GM12878 (cell line): ENCODE data around the gene GET3.

ENCODE experiments used
- EP300 ChIP-seq, 2 experiments: fragments of 150-350 bp in 1 of 2; IDR thresholded peaks; 2 replicates each; pipeline ENCODE4 v1.6.1; 2011 to 2012; ENCODE audit warnings: low read depth in 2 of 2, low read length in 2 of 2, borderline replicate concordance in 1 of 2, improper control_type of control experiment in 1 of 2, inconsistent platforms in 1 of 2; ENCODE audit not compliant: control insufficient read depth in 1 of 2
- SPI1 ChIP-seq: IDR thresholded peaks from 2 replicates; pipeline ENCODE4 v1.6.1; 2011; ENCODE audit warnings: low read depth, mild to moderate bottlenecking, low read length, moderate library complexity, borderline replicate concordance; ENCODE audit not compliant: insufficient read depth
- TAF1 ChIP-seq: IDR thresholded peaks from 2 replicates; pipeline ENCODE4 v1.6.1; 2011; ENCODE audit warnings: mild to moderate bottlenecking, low read depth, low read length, borderline replicate concordance
- TF ChIP-seq, protein P1 (sequence below): IDR thresholded peaks from 2 replicates; pipeline ENCODE4 v1.6.1; 2012; ENCODE audit warnings: mild to moderate bottlenecking, low read depth, low read length

DNA sequence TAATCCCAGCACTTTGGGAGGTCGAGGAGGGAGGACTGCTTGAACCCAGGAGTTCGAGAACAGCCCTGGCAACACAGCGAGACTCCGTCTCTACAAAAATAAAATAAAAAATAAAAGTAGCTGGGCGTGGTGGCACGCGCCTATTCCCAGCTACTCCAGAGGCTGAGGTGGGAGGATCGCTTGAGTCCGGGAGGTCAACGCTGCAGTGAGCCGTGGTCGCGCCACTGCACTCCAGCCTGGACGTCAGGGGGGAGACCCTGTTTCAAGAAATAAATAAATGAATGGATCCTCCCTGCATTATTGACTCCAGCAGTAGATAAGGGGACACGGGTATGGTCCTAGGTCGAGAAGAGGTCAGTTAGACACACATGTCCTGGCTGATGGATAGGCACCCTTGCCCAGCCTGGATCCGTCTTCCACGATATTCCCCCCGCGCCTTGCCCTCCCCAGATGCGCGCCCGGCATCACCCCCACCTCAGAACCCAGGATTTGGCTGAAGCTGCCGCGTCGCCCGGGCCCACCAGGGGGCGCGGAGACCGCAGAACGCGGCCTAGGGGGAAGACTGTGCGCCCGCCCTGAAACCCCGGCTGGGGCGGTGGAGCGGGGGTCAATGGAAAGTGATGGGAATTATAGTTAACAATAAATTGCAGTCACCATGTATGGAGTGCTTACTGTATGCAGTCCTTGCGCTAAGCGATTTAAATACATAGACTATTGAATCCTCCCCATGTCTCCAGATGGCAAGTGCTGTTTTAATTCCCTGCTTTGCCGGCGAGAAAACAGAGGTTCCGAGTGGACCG, 40.1 kb downstream of the GET3 start:
- TF ChIP-seq, protein P1, sequence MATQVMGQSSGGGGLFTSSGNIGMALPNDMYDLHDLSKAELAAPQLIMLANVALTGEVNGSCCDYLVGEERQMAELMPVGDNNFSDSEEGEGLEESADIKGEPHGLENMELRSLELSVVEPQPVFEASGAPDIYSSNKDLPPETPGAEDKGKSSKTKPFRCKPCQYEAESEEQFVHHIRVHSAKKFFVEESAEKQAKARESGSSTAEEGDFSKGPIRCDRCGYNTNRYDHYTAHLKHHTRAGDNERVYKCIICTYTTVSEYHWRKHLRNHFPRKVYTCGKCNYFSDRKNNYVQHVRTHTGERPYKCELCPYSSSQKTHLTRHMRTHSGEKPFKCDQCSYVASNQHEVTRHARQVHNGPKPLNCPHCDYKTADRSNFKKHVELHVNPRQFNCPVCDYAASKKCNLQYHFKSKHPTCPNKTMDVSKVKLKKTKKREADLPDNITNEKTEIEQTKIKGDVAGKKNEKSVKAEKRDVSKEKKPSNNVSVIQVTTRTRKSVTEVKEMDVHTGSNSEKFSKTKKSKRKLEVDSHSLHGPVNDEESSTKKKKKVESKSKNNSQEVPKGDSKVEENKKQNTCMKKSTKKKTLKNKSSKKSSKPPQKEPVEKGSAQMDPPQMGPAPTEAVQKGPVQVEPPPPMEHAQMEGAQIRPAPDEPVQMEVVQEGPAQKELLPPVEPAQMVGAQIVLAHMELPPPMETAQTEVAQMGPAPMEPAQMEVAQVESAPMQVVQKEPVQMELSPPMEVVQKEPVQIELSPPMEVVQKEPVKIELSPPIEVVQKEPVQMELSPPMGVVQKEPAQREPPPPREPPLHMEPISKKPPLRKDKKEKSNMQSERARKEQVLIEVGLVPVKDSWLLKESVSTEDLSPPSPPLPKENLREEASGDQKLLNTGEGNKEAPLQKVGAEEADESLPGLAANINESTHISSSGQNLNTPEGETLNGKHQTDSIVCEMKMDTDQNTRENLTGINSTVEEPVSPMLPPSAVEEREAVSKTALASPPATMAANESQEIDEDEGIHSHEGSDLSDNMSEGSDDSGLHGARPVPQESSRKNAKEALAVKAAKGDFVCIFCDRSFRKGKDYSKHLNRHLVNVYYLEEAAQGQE: no peak
- no peak for TF ChIP-seq TAF1
- no peak for TF ChIP-seq EP300 (IDR thresholded peaks at IDR 0.05; ENCODE audit: borderline replicate concordance in 1 of 2, control insufficient read depth in 1 of 2, low read depth in 2 of 2, low read length in 2 of 2)
- TF ChIP-seq SPI1: no peak
